NCI-H1105 treated with DMSO at 0.1 percent for 48 hours (cell line): ENCODE measurements around the gene SOX5.
"Not testable (repeated sequence)": the region's sequence is repeated elsewhere in the genome, so short reads cannot be mapped to it uniquely, and the experiment has no call there.

ENCODE experiments used
- DNase-seq: peaks from one replicate; lab custom pipeline; 2025; lab: John Stamatoyannopoulos, UW

SOX5 gene

DNA sequence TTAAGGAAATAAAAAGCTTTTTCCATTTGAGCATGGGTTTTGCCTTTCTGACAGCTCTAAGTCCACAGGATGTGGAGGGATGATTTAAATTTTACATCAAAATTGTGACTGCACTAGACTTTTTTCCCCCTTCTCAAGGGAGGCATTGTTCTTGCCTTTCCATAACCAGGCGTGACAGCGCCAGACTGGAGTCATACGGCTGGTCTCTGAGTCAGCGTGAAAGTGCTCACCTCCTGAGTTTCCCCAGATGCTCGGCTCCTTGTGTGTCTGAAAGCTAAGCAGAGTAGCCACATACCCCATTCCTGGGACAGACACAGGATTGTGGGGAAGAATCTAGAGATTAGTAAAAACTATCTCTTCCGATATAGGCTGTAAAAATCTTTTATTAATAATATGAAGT lies 43.1 kb downstream of the SOX5 start:
- DNase-seq: no peak

DNA sequence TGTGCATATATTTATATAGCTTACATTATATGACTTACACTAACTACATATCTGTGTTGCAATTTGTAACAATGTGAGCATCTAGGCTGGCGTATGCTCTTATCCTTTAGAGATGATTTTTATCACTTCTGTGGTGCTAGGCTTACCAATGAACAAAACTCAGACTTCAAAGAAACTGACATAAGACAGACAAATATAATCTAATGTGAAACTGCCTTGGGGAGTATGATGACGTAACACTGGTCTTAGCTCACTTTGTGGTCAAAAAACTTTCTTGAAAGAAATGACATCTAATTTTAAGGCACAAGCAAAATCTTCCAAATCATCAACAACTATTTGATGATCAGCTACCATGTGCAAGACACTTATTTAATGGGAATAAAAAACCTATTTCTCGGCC lies 50.0 kb downstream of the SOX5 start:
- no peak for DNase-seq

DNA sequence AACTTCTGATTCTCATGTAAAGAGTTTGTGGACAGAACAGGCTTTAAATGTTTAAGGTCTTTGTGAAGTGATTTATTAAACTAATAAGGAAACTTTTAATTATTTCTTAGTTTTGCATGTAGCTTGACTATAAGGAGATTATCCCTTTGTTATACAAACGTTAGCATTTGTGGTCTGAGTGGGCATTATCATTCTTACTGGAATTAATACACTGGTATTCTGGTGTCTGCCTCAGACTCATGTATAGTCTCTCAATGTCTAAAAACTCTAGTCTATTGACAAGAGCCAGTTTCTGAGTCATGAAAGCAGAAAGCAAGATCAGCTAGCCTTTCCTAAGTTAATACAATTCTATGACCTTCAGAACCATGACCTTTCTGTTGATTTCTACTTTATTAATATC lies 51.3 kb downstream of the SOX5 start:
- no peak for DNase-seq

DNA sequence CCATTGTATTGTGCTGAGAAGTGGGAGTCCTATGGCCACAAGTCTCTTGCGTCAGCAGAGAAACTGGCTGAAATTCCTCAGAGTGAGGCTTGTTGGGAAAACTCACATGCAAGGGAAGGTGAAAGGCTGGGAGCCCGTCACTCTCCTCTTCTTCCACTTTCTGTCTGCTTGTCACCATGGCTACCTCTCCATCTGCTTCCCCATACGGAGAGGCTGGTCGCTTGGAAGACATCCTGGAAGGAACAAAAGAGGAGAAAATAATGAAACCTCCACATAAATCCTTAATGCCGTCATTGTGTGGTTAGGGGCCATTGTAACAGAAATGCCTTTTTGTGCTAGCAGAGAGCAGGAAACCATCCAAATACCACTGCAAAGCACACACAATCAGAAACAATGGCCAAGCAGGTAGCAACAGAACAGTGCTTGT lies 53.7 kb downstream of the SOX5 start:
- peak; percentile 80 for DNase-seq

DNA sequence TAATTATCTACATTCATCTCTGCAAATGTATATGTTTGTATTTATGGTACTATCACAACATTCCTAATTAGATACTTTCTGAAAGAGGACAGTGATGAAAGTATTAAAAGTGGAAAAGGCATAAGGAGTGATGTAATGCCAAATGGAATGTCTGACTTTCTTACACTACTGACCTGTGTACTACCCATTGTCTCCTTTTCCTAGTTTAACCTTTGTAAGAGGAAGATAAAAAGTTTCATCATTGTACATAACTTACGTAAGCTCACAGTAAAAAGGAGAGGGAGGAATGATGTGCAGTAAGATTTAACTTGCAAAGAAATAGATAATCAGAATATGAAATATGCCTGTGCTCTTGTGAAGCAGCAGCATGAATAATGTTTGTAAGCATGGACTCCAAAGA lies 55.9 kb downstream of the SOX5 start:
- DNase-seq: no peak

DNA sequence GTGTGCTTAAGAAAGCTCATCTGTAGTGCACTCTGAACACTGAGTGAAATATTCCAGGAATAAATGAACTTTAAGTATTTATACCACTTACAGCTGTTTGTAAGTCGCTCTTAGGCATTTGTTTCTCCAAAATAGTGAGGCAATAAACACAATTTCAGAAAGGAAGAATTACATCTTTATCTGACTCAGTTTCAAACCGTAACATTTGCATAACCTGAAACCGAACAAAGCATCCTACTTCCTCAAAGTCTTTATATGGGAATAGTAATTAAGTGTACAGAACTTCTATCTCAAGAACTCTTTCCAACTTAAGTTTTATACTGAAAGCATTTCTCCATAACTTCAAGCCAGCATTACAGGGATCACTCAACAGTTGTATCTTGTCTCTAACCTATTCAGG lies 58.4 kb downstream of the SOX5 start:
- no peak for DNase-seq

DNA sequence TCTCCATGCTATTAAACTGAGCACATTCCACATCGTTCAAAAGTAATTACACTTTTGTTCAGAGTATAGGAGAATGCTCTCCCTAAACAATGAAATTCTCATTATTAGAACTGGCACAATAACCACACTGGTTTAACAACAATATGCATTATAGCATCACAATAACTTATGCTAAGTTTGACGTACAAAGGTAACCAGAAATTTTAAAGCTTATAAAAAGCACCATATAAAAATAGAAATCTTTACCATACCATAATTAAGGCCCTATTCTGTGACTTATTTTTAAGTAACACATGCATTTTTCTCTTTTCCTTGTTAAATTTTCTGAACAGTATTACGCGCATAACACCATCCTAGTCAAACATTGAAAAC lies 60.4 kb downstream of the SOX5 start:
- DNase-seq: no peak

DNA sequence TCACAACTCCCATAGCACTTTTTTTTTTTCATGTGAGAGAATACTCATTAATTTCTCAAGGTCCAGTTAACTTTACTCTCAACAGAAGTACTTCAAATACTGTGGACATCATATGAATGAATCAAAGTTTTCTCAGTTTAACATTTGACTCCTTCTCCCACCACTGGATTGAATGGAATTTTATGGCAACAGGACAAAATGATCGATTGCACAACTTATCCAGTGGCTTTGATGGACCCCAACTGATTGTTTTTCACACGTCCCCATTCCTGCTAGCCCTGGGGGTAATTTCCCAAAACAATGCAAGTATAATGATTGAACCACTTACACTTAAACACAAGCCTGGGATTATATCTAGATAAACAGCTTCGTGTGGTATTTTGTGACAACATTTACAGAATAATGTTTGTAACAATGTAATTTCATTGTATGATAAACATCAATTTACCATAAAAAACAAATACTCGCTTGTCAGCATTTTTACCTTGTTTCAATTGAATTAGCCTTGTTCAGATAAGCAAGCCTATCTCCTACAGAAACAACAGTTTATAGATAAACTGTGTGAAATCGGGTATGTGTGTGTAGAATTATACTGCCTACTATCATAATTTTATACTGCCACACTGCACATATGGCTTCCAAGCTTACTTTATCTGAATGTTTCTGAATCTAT lies 60.9 kb downstream of the SOX5 start:
- no peak for DNase-seq

DNA sequence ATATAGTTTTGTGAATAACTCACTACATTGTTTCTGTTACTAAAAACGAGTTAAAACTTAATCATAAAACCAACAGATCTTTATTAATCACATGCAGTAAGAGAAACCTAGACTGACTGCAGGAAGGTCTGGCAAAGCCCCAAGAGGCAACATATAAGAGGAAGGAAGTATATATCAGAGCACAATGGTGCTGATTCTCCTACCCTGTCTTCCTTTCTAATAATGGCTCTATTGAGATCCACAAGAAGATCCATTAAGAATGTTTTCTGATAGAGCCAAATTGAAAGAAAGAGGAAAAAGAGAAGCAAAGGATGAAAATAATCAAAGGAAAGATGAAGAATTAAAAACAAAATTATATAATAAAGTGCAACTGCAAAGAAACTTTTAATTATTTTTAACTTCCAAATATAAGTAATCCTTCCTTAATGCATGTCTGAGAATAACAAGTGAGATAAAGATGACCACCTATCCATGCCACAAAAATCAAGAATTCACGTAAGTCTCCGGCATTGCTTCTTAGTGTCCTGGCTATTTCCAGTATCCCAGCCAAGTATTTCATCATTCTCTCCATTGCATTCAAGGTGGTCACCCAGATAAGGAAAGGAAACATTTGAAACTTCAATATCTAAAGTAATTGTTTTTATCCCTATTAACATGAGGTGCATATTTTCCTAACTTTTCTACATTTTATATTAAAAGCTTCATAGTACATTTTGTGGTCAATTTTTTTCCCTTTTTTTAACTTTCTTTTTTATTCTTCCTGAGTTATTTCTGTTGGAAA lies 62.2 kb downstream of the SOX5 start:
- no peak for DNase-seq

DNA sequence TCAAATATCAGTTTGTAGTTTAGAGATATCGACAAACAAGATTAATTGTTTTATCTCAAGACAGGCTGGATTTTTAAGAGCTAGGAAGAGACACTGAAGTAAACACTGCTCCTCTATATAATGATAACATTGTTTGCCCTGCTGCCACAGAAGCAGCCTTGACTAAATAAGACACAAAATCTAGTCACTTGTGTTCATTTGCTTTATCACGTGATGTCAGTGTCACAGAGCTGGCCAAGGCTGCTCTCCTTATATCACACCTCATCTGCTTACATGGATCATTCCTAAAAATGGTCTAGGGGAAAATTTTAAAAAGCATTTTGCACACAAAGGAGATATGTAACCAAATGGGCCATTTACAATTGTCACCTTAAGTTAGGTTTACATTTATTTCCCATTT lies 64.1 kb downstream of the SOX5 start:
- no peak for DNase-seq

DNA sequence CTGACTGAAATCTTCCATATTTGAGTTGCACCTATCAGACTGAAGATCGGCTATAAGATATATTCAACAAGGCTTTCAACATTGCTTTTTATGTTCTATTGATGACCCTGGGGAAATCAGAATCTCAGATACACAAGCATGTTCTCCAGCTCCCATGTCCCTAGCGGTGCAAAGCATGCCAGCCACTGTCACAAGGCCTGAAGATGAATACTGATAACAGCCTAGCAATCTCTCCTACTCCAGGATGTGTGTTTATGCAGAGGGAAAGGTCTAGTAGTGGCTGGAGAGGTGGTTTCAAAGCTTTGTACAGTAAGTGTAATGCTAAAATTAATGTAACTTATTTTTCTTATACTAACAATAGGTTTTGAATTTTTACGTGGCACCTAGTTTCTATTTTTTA lies 64.6 kb downstream of the SOX5 start:
- DNase-seq: no peak

DNA sequence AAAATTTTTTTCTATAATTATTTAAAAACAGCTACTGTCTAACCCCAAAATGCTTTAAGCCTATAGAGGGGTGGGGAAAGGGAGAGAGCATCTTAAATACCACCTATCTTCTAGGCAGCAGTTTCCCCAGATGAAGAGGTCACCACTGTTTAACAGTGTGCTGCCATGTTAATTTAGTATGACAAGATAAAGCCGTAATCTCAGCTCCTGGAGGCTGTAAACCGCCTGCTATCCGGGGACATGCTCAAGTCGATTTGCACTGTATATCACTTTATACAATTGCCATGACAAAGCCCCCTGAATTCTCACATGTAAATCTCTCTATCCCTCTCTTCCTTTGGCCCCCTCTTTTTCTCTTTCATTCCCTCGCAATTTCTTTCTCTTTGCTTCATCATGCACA lies 68.5 kb downstream of the SOX5 start:
- no peak for DNase-seq

DNA sequence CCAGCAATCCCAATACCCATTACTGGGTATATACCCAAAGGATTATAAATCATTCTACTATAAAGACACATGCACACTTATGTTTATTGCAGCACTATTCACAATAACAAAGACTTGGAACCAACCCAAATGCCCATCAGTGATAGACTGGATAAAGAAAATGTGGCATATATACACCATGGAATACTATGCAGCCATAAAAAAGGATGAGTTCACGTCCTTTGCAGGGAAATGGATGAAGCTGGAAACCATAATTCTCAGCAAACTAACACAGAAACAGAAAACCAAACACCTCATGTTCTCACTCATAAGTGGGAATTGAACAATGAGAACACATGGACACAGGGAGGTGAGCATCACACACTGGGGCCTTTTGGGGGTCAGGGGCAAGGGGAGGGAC lies 72.9 kb downstream of the SOX5 start:
- not testable (repeated sequence) for DNase-seq

DNA sequence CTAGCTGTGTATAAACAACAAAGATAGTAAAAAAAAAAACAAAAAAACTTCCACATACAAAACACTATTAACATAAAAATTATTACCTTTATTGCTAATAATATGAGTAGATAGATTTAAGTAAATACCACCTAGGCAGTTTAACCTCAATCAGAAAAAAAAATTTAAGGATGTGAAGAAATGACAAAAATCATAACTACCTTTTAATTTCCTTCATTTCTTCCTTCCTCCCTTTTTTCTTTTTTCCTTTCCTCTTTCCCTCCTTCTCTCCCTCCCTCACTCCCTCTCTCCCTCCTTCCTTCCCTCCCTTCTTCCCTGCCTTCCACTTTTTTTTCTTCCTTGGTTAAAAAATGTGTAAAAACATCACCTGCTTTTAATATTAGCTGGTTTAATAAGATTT lies 81.7 kb downstream of the SOX5 start:
- no peak for DNase-seq

DNA sequence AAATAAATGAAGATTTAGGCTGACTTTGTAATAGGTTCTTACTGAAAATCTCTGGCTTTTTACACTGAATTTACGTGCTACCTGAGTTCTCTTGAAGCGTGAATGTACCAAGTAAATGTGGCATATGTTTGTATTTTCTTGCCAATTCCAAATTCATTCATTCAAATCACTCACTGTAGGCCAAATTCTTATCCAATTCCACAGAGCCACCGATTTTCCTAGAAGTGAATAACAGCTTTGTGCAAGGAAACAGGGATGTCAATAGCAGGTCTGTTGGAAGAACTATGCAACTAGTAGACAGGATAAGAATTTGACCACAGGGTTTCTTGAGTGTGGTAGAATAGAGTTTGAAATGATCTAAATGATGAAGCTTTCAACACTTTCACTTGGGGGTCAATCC lies 86.8 kb downstream of the SOX5 start:
- DNase-seq: no peak

DNA sequence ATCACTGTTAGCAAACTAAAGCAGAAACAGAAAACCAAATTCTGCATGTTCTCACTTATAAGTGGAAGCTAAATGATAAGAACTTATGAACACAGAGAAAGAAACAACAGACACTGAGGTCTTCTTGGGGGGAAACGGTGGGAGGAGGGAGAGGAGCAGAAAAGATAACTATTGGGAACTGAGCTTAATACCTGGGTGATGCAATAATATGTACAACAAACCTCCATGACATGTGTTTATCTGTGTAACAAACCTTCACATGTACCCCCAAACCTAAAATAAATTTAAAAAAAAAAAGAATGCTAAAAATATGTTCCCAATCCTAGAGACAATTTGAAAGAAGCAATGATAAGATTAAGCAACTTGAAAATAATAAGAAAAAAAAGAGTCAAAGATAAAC lies 89.5 kb downstream of the SOX5 start:
- DNase-seq: no peak

DNA sequence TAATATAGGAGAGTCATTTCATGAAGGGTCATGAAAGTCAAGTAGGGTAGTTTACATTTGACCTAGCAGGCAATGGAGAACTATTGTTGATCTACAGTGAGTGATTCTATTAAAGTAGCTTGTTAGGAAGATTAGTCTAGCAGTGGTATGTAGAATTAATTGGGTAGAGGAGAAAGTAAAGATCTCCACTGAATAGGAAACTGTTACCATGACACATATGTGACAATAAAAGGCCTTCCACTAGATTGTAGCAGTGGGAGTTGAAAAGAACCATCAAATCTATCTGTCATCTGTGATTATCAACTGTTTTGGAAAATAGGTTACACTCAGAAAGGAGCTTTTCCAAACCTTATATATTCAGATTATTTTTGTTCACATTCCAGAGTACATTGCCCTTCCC lies 92.3 kb downstream of the SOX5 start:
- peak; percentile 11 for DNase-seq

DNA sequence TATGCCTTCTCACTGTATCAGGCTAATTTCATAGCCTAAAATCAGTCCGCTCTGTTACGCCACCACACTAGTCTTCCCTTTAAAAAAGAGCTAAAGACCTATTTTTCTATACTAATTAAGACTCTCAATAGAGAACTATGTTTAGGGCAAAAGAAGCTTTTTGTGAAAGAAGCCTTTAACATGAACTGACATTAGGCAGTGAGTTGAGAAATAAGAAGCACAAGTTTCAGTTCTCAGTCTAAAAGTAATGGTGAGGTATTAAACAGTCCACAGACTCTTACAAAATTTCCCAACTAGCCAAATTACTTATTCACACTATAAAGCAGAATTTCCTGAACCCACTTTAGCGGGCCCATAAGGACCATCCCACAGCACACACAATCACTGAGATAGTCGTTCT lies 93.7 kb downstream of the SOX5 start:
- no peak for DNase-seq

DNA sequence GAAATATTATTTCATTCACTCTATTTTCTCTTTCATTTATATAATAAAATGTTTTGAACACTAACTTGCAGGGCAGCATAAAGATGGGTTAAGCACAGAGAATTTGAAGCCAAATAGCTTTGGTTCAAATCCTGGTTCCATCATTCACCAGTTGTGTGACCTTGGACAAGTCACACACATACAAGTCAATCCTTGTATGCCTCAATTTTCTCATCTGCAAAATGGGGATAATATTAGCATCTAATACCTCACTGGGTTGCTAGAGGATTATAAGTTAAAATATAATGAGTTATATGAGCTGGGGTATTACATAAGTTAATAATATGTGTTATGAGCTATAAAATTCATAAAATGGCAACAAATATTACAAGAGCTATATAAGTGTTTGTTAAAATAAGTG lies 94.9 kb downstream of the SOX5 start:
- no peak for DNase-seq

DNA sequence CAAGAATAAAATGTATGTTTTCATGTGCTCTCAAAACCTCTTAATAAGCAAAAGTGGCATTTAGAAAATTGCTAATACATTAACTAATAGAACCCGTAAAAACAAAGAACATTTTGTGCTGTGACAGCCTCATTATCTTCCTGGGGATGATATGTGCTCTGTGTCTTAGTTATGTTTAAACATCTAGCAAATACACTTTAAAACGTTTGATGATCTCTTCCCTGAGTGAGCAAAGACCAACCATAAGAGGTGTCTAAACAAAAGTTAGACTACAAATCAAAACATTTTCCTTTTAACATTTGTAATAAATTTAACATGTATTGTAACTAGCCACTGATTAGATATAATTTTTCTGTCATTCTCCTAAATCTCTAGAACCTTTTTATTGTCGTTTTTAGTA lies 95.8 kb downstream of the SOX5 start:
- no peak for DNase-seq

DNA sequence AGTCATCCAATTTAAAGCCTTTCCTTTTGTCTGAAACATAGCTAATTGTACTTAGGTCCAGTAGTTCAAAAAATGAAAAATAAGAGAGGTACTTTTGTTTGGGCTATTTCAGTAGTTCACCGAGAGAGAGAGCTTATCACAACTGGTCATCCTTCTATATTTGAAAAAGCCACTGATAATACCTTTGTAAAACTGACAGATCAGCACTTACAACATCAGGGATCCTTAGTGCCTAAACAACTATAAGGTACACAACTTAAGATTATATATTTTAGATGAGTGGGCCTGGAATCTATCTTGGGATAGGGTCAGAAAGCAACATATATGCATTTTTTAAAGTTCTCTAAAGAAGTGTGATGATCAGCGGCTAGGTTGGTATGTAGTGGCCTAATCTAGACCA lies 97.9 kb downstream of the SOX5 start:
- DNase-seq: no peak

DNA sequence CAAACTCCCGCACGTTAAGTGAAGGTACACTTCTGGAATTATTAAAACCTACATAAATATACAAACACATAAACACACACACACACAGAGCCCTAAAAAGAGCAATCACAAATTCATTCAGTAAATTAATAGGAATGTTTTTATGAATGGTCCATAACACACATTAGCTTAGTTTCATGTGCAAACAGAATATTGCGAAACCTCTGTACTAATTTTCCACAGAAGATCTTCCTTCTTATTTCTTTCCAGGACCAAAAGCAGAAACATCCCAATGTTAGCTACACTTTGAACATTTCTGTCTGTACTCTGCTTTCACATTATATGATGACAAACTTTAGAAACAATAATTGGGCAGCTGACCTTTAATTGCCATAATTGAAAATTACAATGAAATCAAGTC lies 101.6 kb downstream of the SOX5 start:
- DNase-seq: no peak

DNA sequence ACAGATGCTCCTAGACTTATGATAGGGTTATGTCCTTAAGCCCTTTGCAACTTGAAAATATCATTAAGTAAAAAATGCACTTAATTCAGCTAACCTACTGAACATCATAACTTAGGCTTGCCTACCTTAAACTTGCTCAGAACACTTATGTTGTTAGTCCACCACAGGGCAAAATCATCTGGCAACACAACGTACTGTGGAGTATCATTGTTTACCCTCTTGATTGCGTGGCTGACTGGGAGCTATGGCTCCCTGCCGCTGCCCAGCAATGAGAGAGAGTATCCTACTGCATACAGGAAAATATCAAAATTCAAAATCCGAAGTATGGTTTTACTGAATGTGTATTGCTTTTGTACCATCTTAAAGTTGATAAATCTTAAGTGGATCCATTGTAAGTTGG lies 105.5 kb downstream of the SOX5 start:
- no peak for DNase-seq

DNA sequence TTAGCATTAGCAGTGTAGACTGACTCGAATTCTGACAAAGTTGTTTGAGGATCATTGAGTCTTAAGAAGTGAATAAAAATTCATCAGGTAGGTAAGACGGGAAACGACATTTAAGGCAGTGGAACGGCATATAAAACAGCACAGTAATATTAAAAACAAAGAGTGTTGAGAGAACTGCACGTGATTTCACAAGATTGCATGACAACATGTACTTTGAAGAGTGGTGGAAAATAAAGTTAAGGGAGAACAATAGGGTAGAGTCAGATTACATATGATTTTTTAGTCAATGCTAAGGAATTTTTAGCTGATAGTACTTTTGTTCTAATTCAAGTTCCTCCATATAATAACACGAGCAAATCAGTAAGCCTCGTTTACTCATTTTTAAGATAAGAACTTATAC lies 115.4 kb downstream of the SOX5 start:
- no peak for DNase-seq
